GM10847 (cell line): ENCODE measurements around the gene AKT3.

ENCODE experiments used
- POLR2A ChIP-seq: IDR thresholded peaks from 2 replicates; pipeline ENCODE4 v1.6.1; 2011; ENCODE audit not compliant: insufficient read length; ENCODE audit errors: extremely low read depth

The AKT3 gene

DNA sequence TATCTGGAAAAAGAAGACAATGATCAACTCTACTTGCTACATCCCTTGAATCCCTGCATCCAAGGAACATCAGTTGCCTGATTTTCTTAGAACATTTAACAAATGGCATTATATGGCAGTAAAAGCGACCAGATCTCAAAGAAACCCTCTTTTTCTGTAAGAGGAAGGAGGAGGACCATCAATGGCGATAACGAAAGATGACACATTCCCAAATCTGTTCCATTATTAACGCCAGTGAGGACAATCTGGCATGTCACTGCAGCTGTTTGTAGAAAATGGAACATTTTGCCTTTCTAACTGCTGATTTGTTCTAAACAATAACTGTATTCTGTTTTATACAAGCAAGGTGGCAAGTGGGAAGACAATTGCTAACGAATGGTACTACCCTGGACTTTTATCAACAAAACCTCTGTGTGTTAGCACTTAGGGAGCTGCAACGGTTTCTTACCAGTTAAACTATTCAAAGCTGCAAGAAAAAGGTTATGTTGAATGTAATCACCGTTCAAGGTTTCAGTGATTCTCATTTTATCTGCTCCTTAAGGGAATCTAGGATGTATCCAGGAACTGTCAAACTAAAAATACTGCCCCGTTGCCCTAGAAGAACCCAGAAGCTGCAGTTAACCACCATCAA is 342.3 kb downstream of the AKT3 start:
- no peak for TF ChIP-seq POLR2A

DNA sequence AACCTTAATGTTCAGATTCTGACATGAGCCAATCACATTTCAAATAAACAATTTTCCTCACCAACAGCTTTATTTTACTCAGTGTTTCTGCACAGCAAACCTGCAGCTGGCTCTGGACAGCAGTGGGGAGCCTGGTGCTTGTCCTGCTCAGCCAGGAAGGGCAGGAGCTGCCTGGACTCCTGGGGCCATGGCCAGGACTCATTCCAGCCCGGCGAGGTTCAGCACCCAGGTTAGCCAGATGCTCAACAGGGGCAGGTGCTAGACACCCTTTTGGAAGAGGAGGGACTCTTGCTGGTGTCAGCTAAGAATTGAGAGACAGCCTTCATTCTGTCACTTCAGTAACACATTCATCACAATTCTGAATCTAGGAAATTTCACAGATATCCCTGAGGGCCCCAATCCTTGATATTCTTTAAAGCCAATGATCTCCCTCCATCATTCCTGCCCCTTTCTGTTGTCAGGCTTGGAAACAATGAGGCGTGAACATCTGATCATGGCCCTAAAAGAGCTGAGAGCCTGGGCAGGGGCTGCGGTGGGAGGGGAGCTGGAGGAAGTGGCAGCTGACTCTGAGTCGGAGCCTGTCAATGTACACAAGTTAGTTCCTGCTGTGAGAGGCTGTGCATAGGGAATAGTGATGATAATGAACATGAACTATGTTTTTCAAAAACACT is 342.9 kb downstream of the AKT3 start:
- TF ChIP-seq POLR2A: no peak

- no peak for TF ChIP-seq POLR2A
Measured at GRCh38 chr1:243505986-243506689, 343.9 kb downstream of the AKT3 start.

GRCh38 chr1:243503155-243503554 is 346.9 kb downstream of the AKT3 start:
- no peak for TF ChIP-seq POLR2A

- TF ChIP-seq POLR2A: no peak
Measured at GRCh38 chr1:243501002-243501401, 349.0 kb downstream of the AKT3 start.

DNA sequence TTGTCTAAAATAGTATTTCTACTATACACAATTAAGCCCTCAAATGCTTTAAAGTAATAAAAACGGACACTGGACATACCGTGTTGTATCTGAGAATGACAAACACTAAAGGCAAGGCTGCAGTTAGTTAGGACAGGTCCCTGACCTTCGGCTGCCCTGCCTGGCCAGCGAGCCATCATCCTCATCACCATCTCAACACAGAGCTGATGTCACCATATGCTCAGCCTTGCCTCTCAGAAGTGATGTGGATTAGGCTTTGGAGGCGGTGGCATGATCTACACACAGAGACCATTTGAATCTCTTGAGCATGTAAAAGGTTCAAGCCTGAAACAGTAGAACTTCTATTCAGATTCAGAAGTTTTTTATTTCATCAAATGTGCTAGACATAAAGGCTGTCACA is 349.5 kb downstream of the AKT3 start:
- TF ChIP-seq POLR2A: no peak

DNA sequence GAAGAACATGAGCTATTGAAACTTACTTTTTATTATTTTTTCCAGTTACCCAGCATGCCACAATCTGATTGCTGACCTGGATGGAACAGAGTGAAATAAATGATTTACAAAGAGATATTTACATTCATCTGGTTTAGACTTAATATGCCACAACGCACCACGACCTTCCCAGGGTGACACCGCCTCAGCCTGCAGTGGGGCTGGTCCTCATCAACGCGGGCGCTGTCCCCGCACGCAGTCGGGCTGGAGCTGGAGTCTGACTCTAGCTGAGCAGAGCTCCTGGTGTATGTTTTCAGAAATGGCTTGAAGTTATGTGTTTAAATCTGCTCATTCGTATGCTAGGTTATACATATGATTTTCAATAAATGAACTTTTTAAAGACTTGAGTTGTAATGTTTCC is 350.3 kb downstream of the AKT3 start:
- no peak for TF ChIP-seq POLR2A

- no peak for TF ChIP-seq POLR2A
Measured at GRCh38 chr1:243499248-243499647, 350.8 kb downstream of the AKT3 start.

- no peak for TF ChIP-seq POLR2A
Measured at GRCh38 chr1:243497939-243498681, 351.9 kb downstream of the AKT3 start.

GRCh38 chr1:243496806-243497205 is 353.2 kb downstream of the AKT3 start:
- TF ChIP-seq POLR2A: no peak

DNA sequence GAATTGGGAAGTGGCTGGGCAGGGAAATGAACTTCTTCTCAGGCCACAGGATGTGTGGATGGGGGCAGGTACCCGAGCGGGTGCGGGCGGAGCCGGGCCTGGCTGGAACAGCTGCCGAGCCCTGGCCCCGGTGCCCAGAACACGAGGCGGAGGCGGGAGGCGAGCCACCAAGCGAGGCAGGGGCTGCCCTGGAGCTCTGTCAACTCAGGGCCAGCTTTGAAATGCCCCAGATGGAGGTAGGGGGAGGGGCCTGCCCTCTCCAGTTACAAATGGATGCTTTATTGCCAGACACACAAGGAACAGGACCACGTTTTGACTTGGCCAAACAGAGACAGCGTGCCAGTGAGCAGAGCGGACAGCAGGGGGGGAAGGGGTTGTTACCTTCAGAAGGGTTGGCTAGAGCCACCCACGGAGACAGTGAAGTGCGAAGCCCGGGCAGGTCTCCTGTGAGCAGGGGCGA is 353.8 kb downstream of the AKT3 start:
- no peak for TF ChIP-seq POLR2A

- no peak for TF ChIP-seq POLR2A
Measured at GRCh38 chr1:243495442-243496186, 354.4 kb downstream of the AKT3 start.

DNA sequence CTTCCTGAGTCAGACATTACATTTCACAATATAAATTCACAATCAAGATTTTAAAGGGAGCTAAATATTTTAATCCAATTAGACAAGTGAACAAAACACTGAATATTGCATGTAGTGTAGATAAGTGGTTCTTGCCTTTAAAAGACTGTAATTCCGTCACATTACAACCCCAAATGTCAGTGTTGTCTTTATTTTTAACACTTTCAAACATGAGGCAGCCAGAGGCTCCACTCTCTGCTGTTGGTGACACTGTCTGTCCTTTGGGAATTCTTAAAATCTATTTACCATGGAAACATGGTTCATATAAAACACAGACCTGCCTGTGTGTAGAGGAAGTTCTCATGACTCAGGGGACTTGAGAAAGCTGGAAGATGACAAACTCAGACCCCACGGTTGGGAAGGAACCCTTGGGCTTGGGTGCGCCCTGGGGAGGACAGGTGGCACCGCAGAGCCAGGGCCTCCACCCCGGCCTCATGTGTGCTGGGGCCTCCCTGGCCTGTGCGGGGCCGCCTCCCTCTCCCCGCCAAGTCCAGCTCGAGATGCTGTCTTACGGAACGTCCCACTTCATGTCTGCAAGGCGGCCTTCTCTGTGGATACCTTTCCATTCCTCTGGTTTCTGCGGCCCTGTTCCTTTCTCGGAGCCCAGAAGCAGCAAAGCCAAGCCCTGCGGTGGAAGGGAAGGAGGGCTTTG is 355.2 kb downstream of the AKT3 start:
- no peak for TF ChIP-seq POLR2A
